ENCODE results near the gene RAB43. TPM values are rescaled to one million over a fixed set of nuclear protein-coding genes. Genes with fewer than 3 reads are reported as not detected.

The RAB43 gene
- polyA plus RNA-seq, 1 of the 3 experiments (the other 2 are of a cell fraction): 9.5 TPM

- no peaks in the 10 kb centered on the region for H3K4me1 ChIP-seq (ENCODE audit: control insufficient read depth in 1 of 2, insufficient read depth in 2 of 2, low read depth in 1 of 2, low read length in 1 of 2)
- H3K79me2 ChIP-seq (ENCODE audit: insufficient read depth): peaks cover 51% of the 10 kb centered on the region
- CTCF ChIA-PET: interaction anchor here (0.9 to 3.6 kb wide), 2 partner anchors 11 to 136 kb away, joined by 3 to 20 read pairs; no protein-coding TSS in a partner anchor
- H3K4me3 ChIP-seq (ENCODE audit: low read depth in 2 of 2, low read length in 1 of 2): no peak overlapping the region
- H3K9ac ChIP-seq: no peak overlapping the region
- no peak overlapping the region for H3K4me2 ChIP-seq
- peaks cover 47% of the 10 kb centered on the region for H4K20me1 ChIP-seq (ENCODE audit: insufficient read depth)
- POLR2A ChIA-PET: no interaction called here
- no peak for DNase-seq
- no peaks in the 10 kb centered on the region for H3F3A ChIP-seq (replicated peaks; ENCODE audit: insufficient read depth)
- H3K36me3 ChIP-seq (replicated peaks in 1 of 2; ENCODE audit: control insufficient read depth in 1 of 2, insufficient read depth in 2 of 2, low read length in 1 of 2): peaks cover 2 to 6% of the 10 kb centered on the region in 2 experiments
- H2AFZ ChIP-seq (ENCODE audit: low read depth): no peak overlapping the region
- TF ChIP-seq RAD21 (IDR thresholded peaks at IDR 0.05; ENCODE audit: low read length): peak; percentile 34
- no peak for TF ChIP-seq MAX (IDR thresholded peaks at IDR 0.05; ENCODE audit: low read depth)
- no peak for TF ChIP-seq GABPA (IDR thresholded peaks at IDR 0.05; ENCODE audit: low read depth)
- WGBS (ENCODE audit: low lambda C conversion rate): 93% methylated on average over 5 of the region's 5 CpGs
- H3K27ac ChIP-seq (ENCODE audit: low read depth in 2 of 2, low read length in 1 of 2): no peak overlapping the region
- no peaks in the 10 kb centered on the region for H3K9me3 ChIP-seq
- H3K9me2 ChIP-seq: no peaks in the 10 kb centered on the region
- no peaks in the 10 kb centered on the region for H3K27me3 ChIP-seq (ENCODE audit: insufficient read depth)
Measured at GRCh38 chr3:129106320-129106719, 15.3 kb downstream of the RAB43 start.

- Histone ChIP-seq H4K20me1 (ENCODE audit: insufficient read depth) (peaks cover 47% of the 10 kb centered on the region), H3K27ac (ENCODE audit: low read depth in 2 of 2, low read length in 1 of 2) (no peak overlapping the region), H3K4me2 (no peak overlapping the region), H3K27me3 (ENCODE audit: insufficient read depth) (no peaks in the 10 kb centered on the region), H3K4me1 (ENCODE audit: control insufficient read depth in 1 of 2, insufficient read depth in 2 of 2, low read depth in 1 of 2, low read length in 1 of 2) (no peaks in the 10 kb centered on the region), H3K9ac (no peak overlapping the region), H3K79me2 (ENCODE audit: insufficient read depth) (peaks cover 48% of the 10 kb centered on the region), H3K36me3 (replicated peaks in 1 of 2; ENCODE audit: control insufficient read depth in 1 of 2, insufficient read depth in 2 of 2, low read length in 1 of 2) (peaks cover 2 to 6% of the 10 kb centered on the region in 2 experiments), H3K9me3 (no peaks in the 10 kb centered on the region), H2AFZ (ENCODE audit: low read depth) (no peak overlapping the region), H3K4me3 (ENCODE audit: low read depth in 2 of 2, low read length in 1 of 2) (no peak overlapping the region), H3F3A (replicated peaks; ENCODE audit: insufficient read depth) (no peaks in the 10 kb centered on the region), H3K9me2 (no peaks in the 10 kb centered on the region)
- DNase-seq: no peak
- ChIA-PET POLR2A (no interaction called here), CTCF (interaction anchor here (0.9 to 3.6 kb wide), 2 partner anchors 11 to 135 kb away, joined by 3 to 20 read pairs; no protein-coding TSS in a partner anchor)
- TF ChIP-seq TEAD4 (IDR thresholded peaks at IDR 0.05; ENCODE audit: borderline replicate concordance, insufficient read depth) (no peak), MXI1 (IDR thresholded peaks at IDR 0.05; ENCODE audit: low read depth, low read length) (no peak), NRF1 (IDR thresholded peaks at IDR 0.05; ENCODE audit: low read depth, low read length) (no peak), TCF12 (IDR thresholded peaks at IDR 0.05) (no peak), RXRA (IDR thresholded peaks at IDR 0.05; ENCODE audit: borderline replicate concordance, low read depth) (no peak), SIN3A (IDR thresholded peaks at IDR 0.05; ENCODE audit: borderline replicate concordance, low read depth, low read length) (no peak), EP300 (IDR thresholded peaks at IDR 0.05; ENCODE audit: borderline replicate concordance in 1 of 2, low read depth in 1 of 2, low read length in 1 of 2) (no peak), YY1 (IDR thresholded peaks at IDR 0.05; ENCODE audit: low read depth) (no peak), ELF1 (IDR thresholded peaks at IDR 0.05) (no peak), FOXM1 (IDR thresholded peaks at IDR 0.05; ENCODE audit: low read depth) (no peak), USF1 (IDR thresholded peaks at IDR 0.05; ENCODE audit: borderline replicate concordance, low read depth) (no peak), EZH2phosphoT487 (IDR thresholded peaks at IDR 0.05; ENCODE audit: borderline replicate concordance, low read depth) (no peak), CTCF (IDR thresholded peaks at IDR 0.05) (no peak), FOSL2 (IDR thresholded peaks at IDR 0.05; ENCODE audit: borderline replicate concordance, low read depth) (no peak), CHD2 (IDR thresholded peaks at IDR 0.05; ENCODE audit: low read length, partially characterized antibody) (no peak), GATA2 (CRISPR knock-in tag; IDR thresholded peaks at IDR 0.05) (no peak)
- WGBS (ENCODE audit: low lambda C conversion rate): 89% methylated on average over 4 of the region's 4 CpGs
Measured at GRCh38 chr3:129105862-129106261, 15.7 kb downstream of the RAB43 start.
